ENCODE data around the gene ZNF621. TPM values are rescaled to one million over a fixed set of nuclear protein-coding genes. Genes with fewer than 3 reads are reported as not detected.

Gene ZNF621
- total and polyA plus RNA-seq, 9 of the 15 experiments (the other 6 are each of a cell fraction or from before 2014, with no cell fraction given): 4.7 to 28.9 (median 20.6) TPM

- TF ChIP-seq NUFIP1 (IDR thresholded peaks at IDR 0.05; ENCODE audit: partially characterized antibody) (no peak), TCF7L2 (IDR thresholded peaks at IDR 0.05; ENCODE audit: low read depth, low read length) (no peak), NFE2L1 (tag; IDR thresholded peaks at IDR 0.05; ENCODE audit: borderline replicate concordance, low read depth) (no peak), HDGF (IDR thresholded peaks at IDR 0.05) (no peak), XRCC4 (IDR thresholded peaks at IDR 0.05; ENCODE audit: extremely low read depth, insufficient read depth, insufficient read length) (no peak), BRF1 (IDR thresholded peaks at IDR 0.05; ENCODE audit: borderline replicate concordance, extremely low read depth, insufficient read length) (no peak), GTF2E2 (tag; IDR thresholded peaks at IDR 0.05) (no peak), ZNF57 (CRISPR knock-in tag; IDR thresholded peaks at IDR 0.05) (no peak), KDM4B (IDR thresholded peaks at IDR 0.05; ENCODE audit: borderline replicate concordance in 2 of 2, low read depth in 1 of 2) (peak in 1 of 2 experiments; percentile 67; a peak in 1 of 4 replicates), ETV1 (tag; conservative IDR thresholded peaks at IDR 0.05; ENCODE audit: low read depth) (peak; percentile 70), KHSRP (IDR thresholded peaks at IDR 0.05) (no peak), ZZZ3 (IDR thresholded peaks at IDR 0.05) (no peak), NR2C1 (IDR thresholded peaks at IDR 0.05) (peak; percentile 15; the same call in 1 of the 2 replicates), NR2C1 (tag; IDR thresholded peaks at IDR 0.05) (no peak), HOMEZ (CRISPR knock-in tag; IDR thresholded peaks at IDR 0.05) (no peak), FIP1L1 (IDR thresholded peaks at IDR 0.05; ENCODE audit: low read depth, low read length, poor library complexity, severe bottlenecking) (no peak), ZNF644 (tag; IDR thresholded peaks at IDR 0.05; ENCODE audit: low read depth) (no peak), ZBTB17 (CRISPR knock-in tag; IDR thresholded peaks at IDR 0.05) (no peak), HSF4 (CRISPR knock-in tag; IDR thresholded peaks at IDR 0.05; ENCODE audit: borderline replicate concordance) (no peak), RBBP5 (IDR thresholded peaks at IDR 0.05; ENCODE audit: borderline replicate concordance, insufficient read depth, low read length, poor library complexity, severe bottlenecking) (peak; percentile 62), RBM39 (optimal IDR thresholded peaks at IDR 0.05; ENCODE audit: low read depth, low read length) (no peak), SP2 (IDR thresholded peaks at IDR 0.05; ENCODE audit: extremely low read depth, low read depth, low read length, poor library complexity, severe bottlenecking) (peak; percentile 42), THRA (IDR thresholded peaks at IDR 0.05) (no peak), ZNF282 (CRISPR knock-in tag; IDR thresholded peaks at IDR 0.05) (no peak), ZNF766 (CRISPR knock-in tag; conservative IDR thresholded peaks at IDR 0.05) (no peak)
Observed at GRCh38 chr3:40505599-40506462, 18.9 kb upstream of the ZNF621 start, which contains the start of gene ZNF620 (continued).
